GM18867 (cell line): ENCODE data around the gene UMPS.

ENCODE experiments used
- ATAC-seq: cut with Tn5 transposase; IDR thresholded peaks from one replicate; pipeline ENCODE4 v1.9.1; 2021; ENCODE audit warnings: mild to moderate bottlenecking, moderate library complexity; ENCODE audit not compliant: unreplicated experiment

The UMPS gene

GRCh38 chr3:124730129-124730940 lies at the start of gene UMPS:
Gene UMPS, plus strand, starts transcription at chr3:124730452. Its CDS starts 20 bp downstream, at chr3:124730472.
- peak; percentile 98 for ATAC-seq

GRCh38 chr3:124680521-124680920 lies 49.7 kb upstream of the UMPS start:
- ATAC-seq = no peak

GRCh38 chr3:124682263-124682662 lies 48.0 kb upstream of the UMPS start:
- no peak for ATAC-seq

GRCh38 chr3:124684459-124684858 lies 45.8 kb upstream of the UMPS start:
- no peak for ATAC-seq

- ATAC-seq = no peak
Measured at GRCh38 chr3:124685067-124685466, 45.2 kb upstream of the UMPS start.

GRCh38 chr3:124685481-124685880 lies 44.8 kb upstream of the UMPS start:
- no peak for ATAC-seq

- no peak for ATAC-seq
Measured at GRCh38 chr3:124686028-124686670, 44.1 kb upstream of the UMPS start.

GRCh38 chr3:124688581-124689454 lies 41.4 kb upstream of the UMPS start:
- no peak for ATAC-seq

GRCh38 chr3:124691599-124691998 lies 38.7 kb upstream of the UMPS start:
- ATAC-seq = no peak

GRCh38 chr3:124694486-124694885 lies 35.8 kb upstream of the UMPS start:
- ATAC-seq = no peak

GRCh38 chr3:124695369-124695768 lies 34.9 kb upstream of the UMPS start:
- no peak for ATAC-seq

GRCh38 chr3:124696006-124696405 lies 34.2 kb upstream of the UMPS start:
- no peak for ATAC-seq

GRCh38 chr3:124697302-124697701 lies 33.0 kb upstream of the UMPS start:
- ATAC-seq = no peak

GRCh38 chr3:124698030-124698770 lies 32.1 kb upstream of the UMPS start:
- no peak for ATAC-seq

- no peak for ATAC-seq
Measured at GRCh38 chr3:124699051-124699450, 31.2 kb upstream of the UMPS start.

- no peak for ATAC-seq
Measured at GRCh38 chr3:124699686-124700396, 30.4 kb upstream of the UMPS start.

- no peak for ATAC-seq
Measured at GRCh38 chr3:124700880-124701684, 29.2 kb upstream of the UMPS start.

GRCh38 chr3:124701687-124702086 lies 28.6 kb upstream of the UMPS start:
- ATAC-seq = no peak

- ATAC-seq = no peak
Measured at GRCh38 chr3:124702950-124703349, 27.3 kb upstream of the UMPS start.
